Cardiac fibroblast (primary cell): Measurements from ENCODE around the gene PTPRH.

Experiments used
- DNase-seq, 2 donors: peaks; one replicate each; pipeline versions ENCODE4 v3.0.0 to v3.0.0-alpha.2; 2010; ENCODE audit warnings: low read depth in 2 of 2
- H3K4me3 ChIP-seq, 2 donors: replicated peaks in 1 of 2; 1 replicate in 1 of 2; 2 replicates in 1 of 2; pipeline ENCODE4 v1.5.1; 2011; ENCODE audit warnings: low read depth in 2 of 2, low read length in 2 of 2, mild to moderate bottlenecking in 2 of 2, moderate library complexity in 1 of 2
- CTCF ChIP-seq: IDR thresholded peaks from one replicate; pipeline ENCODE4 v1.5.1; 2011; ENCODE audit warnings: low read depth, mild to moderate bottlenecking, low read length, inconsistent platforms

The PTPRH gene

GRCh38 chr19:55196803-55197202 is 12.5 kb downstream of the PTPRH start:
- DNase-seq = peak in 1 of 2 donors; percentile 27
- H3K4me3 ChIP-seq = no peak overlapping the region
- TF ChIP-seq CTCF = no peak

GRCh38 chr19:55193481-55193880 is 15.8 kb downstream of the PTPRH start:
- DNase-seq = no peak
- no peak for TF ChIP-seq CTCF
- no peak overlapping the region for H3K4me3 ChIP-seq

- TF ChIP-seq CTCF = no peak
- H3K4me3 ChIP-seq = no peak overlapping the region
- peak; percentile 97 to 98 for DNase-seq
Observed at GRCh38 chr19:55189403-55189835, 19.9 kb downstream of the PTPRH start.

- H3K4me3 ChIP-seq = no peak overlapping the region
- DNase-seq = peak; percentile 26 to 55
Observed at GRCh38 chr19:55188625-55189024, 20.7 kb downstream of the PTPRH start.

GRCh38 chr19:55186080-55186479 is 23.2 kb downstream of the PTPRH start:
- DNase-seq = no peak
- TF ChIP-seq CTCF = no peak
- no peak overlapping the region for H3K4me3 ChIP-seq

More at GRCh38 chr19:55188625-55189024, 20.7 kb downstream of the PTPRH start:
- TF ChIP-seq CTCF = no peak

- no peak for DNase-seq
- H3K4me3 ChIP-seq = no peak overlapping the region
- no peak for TF ChIP-seq CTCF
Observed at GRCh38 chr19:55181740-55182139, 27.6 kb downstream of the PTPRH start.

- TF ChIP-seq CTCF = no peak
- DNase-seq = peak in 1 of 2 donors; percentile 35
- H3K4me3 ChIP-seq = peak within 1 kb of the TSS; percentile 24 to 35
Observed at GRCh38 chr19:55179606-55180484, 29.5 kb downstream of the PTPRH start, which contains the start of gene SYT5. SYT5 (minus strand) TSS chr19:55180289; CDS start chr19:55179041, 1,248 bp downstream.
